Stomach (tissue), 4 donors: ENCODE data around the gene NPEPPS.

Experiments used
- EP300 ChIP-seq: sonication (generic); formaldehyde crosslinking; IDR thresholded peaks from one replicate; pipeline ENCODE4 v1.6.1; 2017; ENCODE audit warnings: antibody characterized with exemption
- POLR2A ChIP-seq, 4 donors: fragments of 450-650 bp; IDR thresholded peaks; one replicate each; pipeline ENCODE4 v1.6.1; 2016; ENCODE audit warnings: antibody characterized with exemption in 4 of 4, control low read depth in 2 of 4, mild to moderate bottlenecking in 1 of 4, moderate library complexity in 1 of 4
- POLR2AphosphoS5 ChIP-seq, 3 donors: sonication (generic); formaldehyde crosslinking; IDR thresholded peaks; one replicate each; pipeline ENCODE4 v1.6.1; 2016; ENCODE audit warnings: antibody characterized with exemption in 3 of 3
- TF ChIP-seq, protein P1 (sequence below), 7 experiments: fragments of 450-650 bp in 4 of 7; fragments of 200-600 bp in 3 of 7; sonication (generic) in 3 of 7; IDR thresholded peaks; one replicate each; pipeline ENCODE4 v1.5.1; 2016 to 2019; ENCODE audit warnings: antibody characterized with exemption in 7 of 7, control low read depth in 2 of 7, mild to moderate bottlenecking in 1 of 7

DNA sequence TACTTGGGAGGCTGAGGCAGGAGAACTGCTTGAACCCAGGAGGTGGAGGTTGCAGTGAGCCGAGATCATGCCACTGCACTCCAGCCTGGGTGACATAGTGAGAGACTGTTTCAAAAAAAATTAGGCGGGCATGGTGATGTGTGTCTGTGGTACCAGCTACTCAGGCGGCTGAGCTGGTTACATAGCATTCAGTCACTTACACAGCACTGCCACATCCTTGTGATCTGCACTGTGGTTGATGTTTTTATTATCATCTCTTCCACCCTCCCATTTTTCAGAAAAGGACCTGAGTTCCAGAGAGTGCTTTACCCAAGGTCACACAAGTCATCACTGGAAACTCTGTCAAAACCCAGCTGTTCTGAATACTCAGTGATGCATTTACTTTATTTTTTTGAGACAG, 104.0 kb downstream of the NPEPPS start:
- TF ChIP-seq, protein P1, sequence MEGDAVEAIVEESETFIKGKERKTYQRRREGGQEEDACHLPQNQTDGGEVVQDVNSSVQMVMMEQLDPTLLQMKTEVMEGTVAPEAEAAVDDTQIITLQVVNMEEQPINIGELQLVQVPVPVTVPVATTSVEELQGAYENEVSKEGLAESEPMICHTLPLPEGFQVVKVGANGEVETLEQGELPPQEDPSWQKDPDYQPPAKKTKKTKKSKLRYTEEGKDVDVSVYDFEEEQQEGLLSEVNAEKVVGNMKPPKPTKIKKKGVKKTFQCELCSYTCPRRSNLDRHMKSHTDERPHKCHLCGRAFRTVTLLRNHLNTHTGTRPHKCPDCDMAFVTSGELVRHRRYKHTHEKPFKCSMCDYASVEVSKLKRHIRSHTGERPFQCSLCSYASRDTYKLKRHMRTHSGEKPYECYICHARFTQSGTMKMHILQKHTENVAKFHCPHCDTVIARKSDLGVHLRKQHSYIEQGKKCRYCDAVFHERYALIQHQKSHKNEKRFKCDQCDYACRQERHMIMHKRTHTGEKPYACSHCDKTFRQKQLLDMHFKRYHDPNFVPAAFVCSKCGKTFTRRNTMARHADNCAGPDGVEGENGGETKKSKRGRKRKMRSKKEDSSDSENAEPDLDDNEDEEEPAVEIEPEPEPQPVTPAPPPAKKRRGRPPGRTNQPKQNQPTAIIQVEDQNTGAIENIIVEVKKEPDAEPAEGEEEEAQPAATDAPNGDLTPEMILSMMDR (IDR thresholded peaks at IDR 0.05) = no peak
- TF ChIP-seq EP300 (no peak), POLR2A (IDR thresholded peaks at IDR 0.05) (no peak), POLR2AphosphoS5 (IDR thresholded peaks at IDR 0.05) (no peak)
